CMK (cell line): ENCODE measurements around the gene SEC24C.
"Not testable (repeated sequence)": the region's sequence is repeated elsewhere in the genome, so short reads cannot be mapped to it uniquely, and the experiment has no call there.

Experiments
- DNase-seq: peaks from one replicate; pipeline ENCODE4 v3.0.0-alpha.2; 2010; ENCODE audit warnings: low read depth

The SEC24C gene

GRCh38 chr10:73743905-73744663 is at the start of gene SEC24C:
Gene SEC24C, plus strand, starts transcription at chr10:73744372. Its CDS starts 2,461 bp downstream, at chr10:73746833.
- peak; percentile 87 for DNase-seq

- not testable (repeated sequence) for DNase-seq
Measured at GRCh38 chr10:73695302-73695701, 48.9 kb upstream of the SEC24C start.

- DNase-seq: not testable (repeated sequence)
Measured at GRCh38 chr10:73697675-73698159, 46.5 kb upstream of the SEC24C start, which contains the start of gene AGAP5. Gene AGAP5, minus strand, starts transcription at chr10:73698109. Its CDS starts 354 bp downstream, at chr10:73697755.

- not testable (repeated sequence) for DNase-seq
Measured at GRCh38 chr10:73698819-73699218, 45.4 kb upstream of the SEC24C start.

DNA sequence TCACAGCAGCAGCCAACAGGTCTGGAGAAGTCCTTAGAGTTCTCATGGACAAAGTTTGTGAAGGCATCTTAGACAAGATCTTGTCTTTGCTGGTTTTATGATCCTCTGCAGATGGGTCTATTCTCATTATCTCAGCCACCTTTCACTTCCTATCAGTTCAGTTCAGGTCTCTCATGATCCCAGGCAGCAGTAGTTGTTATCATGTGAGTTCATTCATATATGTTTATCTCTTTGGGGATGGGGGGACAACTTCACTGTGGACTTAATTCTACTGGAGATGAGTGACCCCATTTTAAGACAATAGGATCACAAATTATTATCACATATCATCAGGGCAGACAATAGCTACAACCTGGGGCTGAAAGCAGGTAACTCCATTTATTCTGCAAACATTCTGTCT is 40.2 kb upstream of the SEC24C start:
- DNase-seq: not testable (repeated sequence)

GRCh38 chr10:73705506-73706072 is 38.6 kb upstream of the SEC24C start:
- DNase-seq: not testable (repeated sequence)

- not testable (repeated sequence) for DNase-seq
Measured at GRCh38 chr10:73706488-73706887, 37.7 kb upstream of the SEC24C start.

GRCh38 chr10:73707628-73708027 is 36.5 kb upstream of the SEC24C start:
- not testable (repeated sequence) for DNase-seq

GRCh38 chr10:73708122-73708521 is 36.0 kb upstream of the SEC24C start:
- not testable (repeated sequence) for DNase-seq

GRCh38 chr10:73711683-73712082 is 32.5 kb upstream of the SEC24C start:
- not testable (repeated sequence) for DNase-seq

- DNase-seq: not testable (repeated sequence)
Measured at GRCh38 chr10:73713912-73714311, 30.3 kb upstream of the SEC24C start.

DNA sequence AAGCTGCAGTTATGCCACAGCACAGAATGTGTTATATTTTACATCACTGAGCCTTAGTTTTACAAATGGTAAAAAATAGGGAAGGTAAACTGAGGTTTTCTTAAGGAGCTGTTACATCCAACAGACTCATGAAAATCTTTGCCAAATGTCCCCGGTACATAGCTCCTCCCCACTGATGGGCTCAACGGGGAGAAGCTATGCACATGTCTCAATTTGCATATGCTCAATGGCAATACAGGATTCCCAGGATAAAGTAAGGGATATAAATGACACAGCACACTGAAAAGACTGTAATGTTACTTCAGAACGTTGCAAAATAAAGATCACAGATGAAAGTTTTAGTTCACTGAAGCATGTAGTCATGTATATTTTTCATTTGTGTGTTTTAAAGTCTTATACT is 29.7 kb upstream of the SEC24C start:
- DNase-seq: not testable (repeated sequence)

DNA sequence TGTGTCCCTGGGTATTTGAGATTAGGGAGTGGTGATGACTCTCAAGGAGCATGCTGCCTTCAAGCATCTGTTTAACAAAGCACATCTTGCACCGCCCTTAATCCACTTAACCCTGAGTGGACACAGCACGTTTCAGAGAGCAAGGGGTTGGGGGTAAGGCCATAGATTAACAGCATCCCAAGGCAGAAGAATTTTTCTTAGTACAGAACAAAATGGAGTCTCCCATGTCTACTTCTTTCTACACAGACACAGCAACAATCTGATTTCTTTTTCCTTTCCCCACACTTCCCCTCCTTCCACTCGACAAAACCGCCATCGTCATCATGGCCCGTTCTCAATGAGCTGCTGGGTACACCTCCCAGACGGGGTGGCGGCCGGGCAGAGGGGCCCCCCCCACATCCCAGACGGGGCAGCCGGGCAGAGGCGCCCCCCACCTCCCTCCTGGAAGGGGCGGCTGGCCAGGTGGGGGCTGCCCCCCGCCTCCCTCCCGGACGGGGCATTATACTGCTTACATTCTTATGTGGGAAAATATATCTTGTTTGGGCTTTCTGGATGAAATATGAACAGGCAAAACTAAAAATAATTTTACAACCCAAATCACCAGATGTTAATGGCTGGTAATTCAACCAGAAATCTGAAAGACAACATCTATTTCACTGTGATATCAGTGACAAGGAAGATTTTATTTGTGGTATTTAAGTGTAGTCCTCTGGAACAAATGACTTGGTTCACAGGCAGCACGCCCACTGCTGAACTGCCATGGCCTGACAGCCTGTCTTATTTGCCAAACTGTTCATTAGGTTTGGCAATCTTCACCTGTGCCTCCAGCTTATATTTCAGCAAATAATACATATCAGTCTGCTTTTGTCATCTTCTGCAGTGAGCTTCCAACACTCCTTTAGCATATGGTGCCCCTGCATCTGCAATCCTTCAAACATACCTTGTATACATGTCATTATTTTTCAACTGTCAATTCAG is 28.7 kb upstream of the SEC24C start:
- DNase-seq: not testable (repeated sequence)

DNA sequence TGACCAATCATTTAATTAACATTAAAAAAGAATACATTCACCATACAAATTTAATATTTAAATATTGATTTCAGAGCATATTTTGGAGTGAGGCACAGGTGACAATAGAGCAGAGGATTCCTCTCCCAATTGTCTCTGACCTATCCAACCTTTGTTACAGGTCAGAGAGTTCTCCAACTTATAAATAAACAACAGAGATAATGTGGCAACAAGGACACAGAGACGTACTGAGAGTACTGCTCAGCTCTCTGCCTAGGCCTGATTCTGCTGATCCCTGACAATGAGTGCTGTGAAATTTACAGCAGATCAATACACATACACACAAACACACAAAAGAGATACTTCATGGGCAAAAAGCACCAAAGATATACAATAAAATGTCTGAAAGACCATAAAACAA is 27.9 kb upstream of the SEC24C start:
- DNase-seq: no peak

- no peak for DNase-seq
Measured at GRCh38 chr10:73717556-73717955, 26.6 kb upstream of the SEC24C start.

DNA sequence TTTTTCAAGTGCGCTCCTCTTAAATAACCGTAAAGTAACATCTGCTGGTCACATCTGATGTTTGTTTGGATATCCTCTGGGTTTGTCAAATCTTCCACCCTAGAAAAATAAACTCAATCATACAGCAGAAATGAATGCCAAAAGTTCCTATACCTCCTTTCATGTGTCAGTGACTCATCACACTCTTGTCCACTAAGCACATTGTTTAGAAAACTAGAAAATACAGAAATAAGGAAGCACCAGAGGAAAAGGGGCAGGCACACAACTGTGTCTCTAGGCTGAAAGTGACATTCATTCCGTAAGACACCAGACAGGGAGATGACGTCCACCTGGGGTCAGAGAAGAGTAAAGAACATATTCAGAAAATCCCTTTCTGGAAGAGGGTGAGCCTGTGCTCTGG is 23.6 kb upstream of the SEC24C start:
- not testable (repeated sequence) for DNase-seq

DNA sequence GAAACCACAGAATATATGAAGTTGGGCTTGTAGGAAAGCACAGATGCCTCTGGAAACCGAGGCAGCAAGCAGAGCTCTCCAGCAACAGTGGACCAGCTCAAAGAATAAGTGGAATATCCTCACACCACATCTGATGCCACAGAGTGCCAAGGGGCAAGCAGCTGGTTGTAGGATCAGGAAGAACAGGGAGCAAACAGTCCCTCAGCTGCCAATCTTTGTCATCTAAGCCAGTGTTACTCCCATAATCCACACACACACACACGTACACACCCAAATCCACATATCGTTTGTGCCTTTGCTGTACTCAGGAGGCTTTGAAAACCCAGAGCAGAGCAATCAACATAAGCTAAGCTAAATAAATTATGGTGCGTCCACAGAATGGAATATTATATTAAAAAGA is 20.7 kb upstream of the SEC24C start:
- DNase-seq: no peak

- not testable (repeated sequence) for DNase-seq
Measured at GRCh38 chr10:73729781-73730152, 14.4 kb upstream of the SEC24C start.

DNA sequence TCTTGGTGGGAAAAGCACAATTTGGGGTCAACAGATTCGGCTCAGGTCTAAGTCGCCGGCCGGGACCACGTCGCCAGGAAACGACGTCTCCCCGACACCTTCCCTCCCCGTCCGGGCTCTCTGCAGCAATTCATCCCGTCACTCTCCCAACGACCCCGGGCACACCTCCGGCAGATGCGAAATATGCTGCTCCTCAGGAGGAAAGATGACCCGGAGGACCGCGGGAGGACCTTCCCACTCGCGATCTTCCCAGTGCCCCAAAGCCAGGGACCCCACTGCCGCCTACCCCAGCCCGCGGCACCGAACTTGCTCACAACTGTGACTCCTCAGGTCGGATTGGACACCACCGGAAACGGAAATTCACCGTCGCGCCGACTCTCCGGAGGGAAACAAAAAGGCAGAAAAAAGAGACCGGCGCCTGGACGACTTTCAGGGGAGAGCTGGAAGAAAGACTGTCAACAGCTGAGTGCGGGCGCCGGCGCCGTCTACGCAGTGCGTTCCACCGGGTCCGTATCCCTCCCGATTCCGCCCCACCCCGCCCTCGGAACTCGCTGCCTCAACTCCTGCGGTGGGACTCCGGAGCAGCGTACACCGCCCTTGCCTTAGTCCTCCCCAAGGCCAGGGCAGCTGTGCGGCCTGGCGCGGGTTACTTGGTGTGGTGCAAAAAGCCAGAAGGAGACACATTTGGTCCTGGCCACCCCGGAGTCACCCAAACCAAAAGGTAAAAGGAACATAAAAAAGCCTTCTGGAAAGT is 13.8 kb upstream of the SEC24C start:
- DNase-seq: peak; percentile 43

- no peak for DNase-seq
Measured at GRCh38 chr10:73731588-73732375, 12.4 kb upstream of the SEC24C start.

DNA sequence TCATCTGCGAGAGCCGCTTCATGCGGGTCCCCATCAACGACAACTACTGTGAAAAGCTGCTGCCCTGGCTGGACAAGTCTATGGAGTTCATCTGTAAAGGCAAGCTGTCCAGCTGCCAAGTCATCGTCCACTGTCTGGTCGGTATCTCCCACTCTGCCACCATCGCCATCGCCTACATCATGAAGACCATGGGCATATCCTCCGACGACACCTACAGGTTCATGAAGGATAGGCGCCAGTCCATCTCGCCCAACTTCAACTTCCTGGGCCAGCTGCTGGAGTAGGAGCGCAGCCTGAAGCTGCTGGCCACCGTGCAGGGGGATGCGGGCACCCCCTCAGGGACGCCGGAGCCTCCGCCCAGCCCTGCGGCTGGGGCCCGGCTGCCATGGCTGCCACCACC is 11.7 kb upstream of the SEC24C start:
- DNase-seq: no peak
